SK-N-DZ (cell line): ENCODE measurements around the gene SLC37A2. TPM values are rescaled to one million over a fixed set of nuclear protein-coding genes. Genes with fewer than 3 reads are reported as not detected.
"Not testable (repeated sequence)": the region's sequence is repeated elsewhere in the genome, so short reads cannot be mapped to it uniquely, and the experiment has no call there.

ENCODE experiments used
- DNase-seq: peaks from one replicate; pipeline ENCODE4 v3.0.0-alpha.2; 2015; ENCODE audit warnings: low spot score
- polyA plus RNA-seq, 2 experiments: library from polyadenylated mRNA; depleted of rRNA; stranded (reverse); fragments of >200 nt; gene quantifications; 2 replicates each; pipeline ENCODE4 v1.2.3, GENCODE V29; 2014

The SLC37A2 gene
- 0.15 and 0.29 TPM in 2 replicates for polyA plus RNA-seq (2014; cell fraction: cytosol; rRNA removed)
- polyA plus RNA-seq (2014; cell fraction: nucleus; rRNA removed) = 1.1 TPM in 2 replicates

DNA sequence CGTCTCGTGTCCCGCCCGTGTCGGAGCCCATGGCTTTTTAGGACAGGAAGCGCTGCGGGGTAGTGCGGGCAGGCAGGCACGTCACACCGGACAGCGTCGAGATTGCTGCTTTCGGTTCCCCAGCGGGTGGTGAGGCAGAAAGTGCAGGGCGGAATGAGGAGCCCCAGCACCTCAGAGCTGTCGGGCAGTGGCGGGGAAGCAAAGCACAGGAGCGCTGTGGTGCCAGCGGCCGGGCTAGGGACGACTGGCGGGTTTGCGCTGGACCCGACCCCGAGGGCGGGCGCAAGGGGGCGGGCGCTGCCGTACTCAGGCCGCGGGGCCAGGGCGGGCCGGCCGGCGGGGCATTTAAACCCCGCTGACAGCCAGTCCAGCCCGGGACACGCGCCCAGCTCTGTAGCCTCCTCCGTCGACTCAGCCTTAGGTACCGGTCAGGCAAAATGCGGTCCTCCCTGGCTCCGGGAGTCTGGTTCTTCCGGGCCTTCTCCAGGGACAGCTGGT lies at the start of gene SLC37A2:
SLC37A2 (plus strand) TSS at position 375 of the 498 bp plus-strand sequence; CDS start at position 438, 63 bp downstream.
- peak; percentile 8 for DNase-seq

DNA sequence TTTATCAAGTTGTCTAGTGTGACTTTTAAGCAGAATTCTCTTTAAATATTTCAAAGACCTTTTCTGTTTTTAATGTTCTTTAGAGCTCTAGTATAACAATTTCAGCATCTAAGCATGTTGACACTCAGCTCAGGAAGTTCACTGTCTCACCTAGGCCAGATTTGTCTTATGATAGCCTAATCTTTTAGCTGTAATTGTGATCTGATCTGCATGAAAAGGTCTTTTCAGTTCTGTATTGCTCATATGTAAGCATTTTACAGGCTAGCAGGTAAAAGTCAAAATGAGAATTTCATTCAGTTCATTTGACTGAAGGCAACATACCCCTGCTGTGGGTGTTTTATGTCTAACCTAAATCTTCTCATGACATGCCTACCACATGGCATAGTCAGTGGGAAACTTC lies 46.7 kb upstream of the SLC37A2 start:
- no peak for DNase-seq

DNA sequence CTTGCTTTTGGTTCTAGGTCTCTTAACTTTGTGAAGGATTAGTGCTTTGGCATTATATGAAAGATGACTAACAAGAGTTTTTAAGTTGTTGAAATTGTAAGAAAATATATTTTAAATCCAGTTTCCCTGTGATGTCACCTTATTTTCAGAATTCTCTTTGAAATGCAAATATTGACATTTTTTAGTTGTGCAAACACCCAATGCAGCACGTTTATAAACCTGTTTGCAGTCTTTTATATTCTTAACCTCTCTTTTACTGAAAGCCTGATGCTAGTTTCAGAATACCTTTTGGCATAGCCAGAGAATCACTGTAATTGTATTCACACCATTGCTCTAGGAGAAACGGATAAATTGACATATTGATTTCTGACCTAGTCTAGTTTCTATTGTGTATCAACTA lies 42.8 kb upstream of the SLC37A2 start:
- DNase-seq = no peak

DNA sequence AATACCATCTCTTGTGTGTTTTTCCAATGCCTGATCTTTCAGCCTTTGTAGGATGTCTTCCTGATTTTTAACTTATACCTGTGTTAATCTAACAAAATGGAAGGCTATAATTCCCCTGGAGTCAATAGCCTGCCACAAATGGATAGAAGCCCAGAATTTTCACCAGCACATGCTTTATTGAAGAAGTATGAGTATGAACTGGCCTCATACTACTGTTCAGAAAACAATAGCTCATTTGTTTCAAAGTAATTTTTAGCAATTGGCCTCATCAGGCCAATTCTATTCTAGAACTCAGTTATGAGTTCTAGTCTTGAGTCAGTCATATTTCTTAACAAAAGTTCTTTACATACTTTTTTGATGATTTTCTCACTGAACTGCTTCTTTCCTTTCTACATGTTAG lies 40.6 kb upstream of the SLC37A2 start:
- no peak for DNase-seq

DNA sequence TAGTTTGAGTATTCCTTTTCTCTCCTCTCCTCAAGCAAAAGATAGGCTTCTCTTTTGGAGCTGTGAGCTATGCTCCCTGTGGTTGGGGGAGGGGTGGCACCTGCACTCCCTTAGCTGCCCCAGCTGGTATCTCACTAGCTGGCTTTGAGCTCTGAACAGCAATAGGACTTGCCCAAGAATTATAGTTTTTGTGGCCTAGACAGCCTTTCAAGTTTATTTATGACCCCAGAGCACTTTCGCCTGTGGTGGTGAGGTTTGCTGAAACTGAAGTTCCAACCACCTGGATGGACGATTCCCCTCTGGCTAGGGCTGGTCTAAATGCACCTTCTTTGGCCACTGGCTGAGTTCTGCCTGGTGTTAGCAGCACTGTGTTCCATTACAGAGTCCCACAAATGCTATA lies 37.1 kb upstream of the SLC37A2 start:
- DNase-seq = no peak

DNA sequence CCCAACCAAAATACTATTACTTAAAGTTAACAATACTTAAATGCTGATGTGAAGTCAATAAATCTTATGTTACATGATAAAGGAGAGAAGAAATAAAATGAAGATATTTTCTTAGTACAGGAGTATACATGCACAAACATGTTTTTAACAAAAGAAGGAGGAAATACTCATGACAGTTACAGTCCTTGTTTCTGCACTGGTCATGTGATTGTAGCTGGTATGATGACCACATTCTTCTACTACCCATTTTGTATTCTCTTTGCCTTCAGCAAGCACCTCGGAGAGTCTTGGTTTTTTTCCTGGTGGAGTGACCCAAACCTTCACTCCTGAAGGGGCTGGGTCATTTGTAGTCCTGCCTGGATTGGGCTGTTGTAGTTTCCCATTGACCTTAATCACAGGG lies 33.7 kb upstream of the SLC37A2 start:
- not testable (repeated sequence) for DNase-seq

DNA sequence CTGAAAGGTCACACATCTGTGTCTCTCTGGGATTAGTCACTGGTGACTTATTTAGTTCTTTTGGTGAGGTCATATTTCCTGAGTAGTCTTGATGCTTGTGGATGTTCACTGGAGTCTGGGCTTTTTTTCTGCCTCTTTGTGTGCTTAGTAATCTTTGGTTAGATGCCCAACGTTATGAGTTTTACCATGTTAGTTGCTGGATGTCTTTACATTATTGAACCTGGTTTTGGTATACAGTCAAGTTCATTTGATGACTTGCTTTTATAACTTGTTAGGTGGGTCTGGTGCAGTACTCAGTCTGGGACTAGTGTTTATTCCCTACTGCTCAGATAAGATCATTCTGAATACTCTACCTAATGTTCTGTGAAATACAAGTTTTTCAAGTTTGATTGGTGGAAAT lies 26.2 kb upstream of the SLC37A2 start:
- no peak for DNase-seq

DNA sequence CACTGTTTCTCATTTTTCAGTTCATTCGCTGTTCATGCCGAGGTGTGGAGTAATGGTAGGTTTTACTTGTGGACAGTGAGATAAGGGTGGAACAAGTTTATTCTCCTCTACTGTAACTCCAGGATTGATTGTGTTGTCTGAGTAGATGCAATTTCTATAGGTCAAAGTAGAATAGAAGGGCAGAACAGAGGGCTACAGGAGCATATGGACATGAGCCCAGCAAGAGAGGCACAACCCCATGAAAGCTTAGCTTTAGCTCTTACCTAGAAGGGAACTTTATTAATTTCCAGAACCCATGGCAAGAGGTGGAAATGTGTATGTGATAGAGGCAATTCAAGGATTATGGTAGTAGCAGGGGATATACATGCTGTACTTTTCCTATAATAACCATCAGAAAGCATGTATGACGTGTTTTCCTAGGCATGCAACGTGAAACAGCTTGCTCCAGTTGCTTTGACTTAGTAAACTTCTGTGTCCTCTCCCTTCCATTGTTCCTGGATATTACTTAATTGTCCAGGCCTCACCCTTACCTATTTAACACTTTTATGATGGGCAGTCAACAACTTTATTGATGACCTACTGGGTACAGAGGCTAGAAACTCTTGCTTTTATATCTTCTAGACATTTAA lies 13.8 kb upstream of the SLC37A2 start:
- no peak for DNase-seq

DNA sequence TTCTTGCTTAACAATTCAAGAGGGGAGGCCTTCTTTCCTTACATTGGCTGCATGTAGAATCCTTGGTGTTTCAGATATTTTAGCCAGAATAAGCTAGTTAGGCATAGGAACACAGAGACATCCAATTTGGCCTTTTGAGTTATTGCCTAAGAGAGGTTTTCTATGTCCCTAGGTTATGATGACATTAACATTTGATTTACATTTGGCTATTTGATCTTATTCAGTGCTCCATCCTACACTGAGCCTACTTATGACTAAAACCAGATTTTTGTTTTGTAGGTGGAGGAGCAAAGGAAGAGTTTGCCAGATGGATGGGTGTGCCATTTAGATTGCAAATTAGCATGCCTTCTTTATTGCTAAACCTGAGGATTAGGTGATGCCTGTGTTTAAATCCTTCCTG lies 11.1 kb upstream of the SLC37A2 start:
- DNase-seq = no peak

DNA sequence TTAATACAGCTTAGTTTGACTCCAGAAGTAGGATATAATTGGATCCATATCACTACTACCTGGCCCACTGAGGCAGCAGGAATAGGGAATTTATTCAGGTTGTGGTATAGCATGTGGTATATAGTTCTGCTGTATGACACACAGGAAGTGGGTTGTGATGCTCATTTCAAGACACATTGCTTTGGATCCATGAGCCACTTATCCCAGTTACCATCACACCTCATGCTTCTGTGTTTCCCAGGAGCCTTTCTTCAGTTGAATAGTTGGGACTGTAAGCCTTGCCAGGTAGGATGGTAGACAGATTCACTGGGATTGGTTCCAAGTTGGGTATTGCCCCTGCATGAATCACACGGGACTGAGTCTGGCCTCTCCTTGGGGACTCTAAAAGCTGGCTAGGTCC lies 9.9 kb upstream of the SLC37A2 start:
- DNase-seq = no peak

DNA sequence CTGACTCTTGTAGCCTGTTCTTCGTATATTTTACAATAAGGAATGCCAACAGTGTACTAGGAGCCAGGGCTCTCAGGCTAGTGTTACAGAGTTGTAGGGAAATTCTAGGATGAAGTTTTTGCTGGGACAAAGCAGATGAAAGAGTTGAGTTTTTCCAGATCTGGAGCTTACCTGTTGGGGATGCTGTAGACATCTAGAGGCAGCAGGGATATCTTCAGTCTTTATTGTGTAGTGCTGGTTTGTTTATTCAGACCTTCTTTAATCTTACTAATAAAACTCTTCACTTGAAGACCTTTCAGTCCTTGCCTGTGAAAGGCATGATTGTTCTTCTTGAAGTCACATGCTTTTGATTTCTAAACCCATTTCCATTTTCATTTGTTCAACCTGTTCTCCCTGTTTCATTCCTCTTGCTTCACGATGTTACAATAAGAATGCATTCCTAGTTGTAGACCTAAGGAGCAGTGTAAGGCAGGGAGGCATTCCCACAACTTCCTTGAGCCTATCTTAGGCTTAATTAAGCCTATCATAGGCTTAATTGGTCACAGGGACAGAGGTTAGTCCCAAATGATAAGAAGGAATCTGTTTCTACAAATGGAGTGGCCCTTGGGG lies 7.9 kb upstream of the SLC37A2 start:
- no peak for DNase-seq

DNA sequence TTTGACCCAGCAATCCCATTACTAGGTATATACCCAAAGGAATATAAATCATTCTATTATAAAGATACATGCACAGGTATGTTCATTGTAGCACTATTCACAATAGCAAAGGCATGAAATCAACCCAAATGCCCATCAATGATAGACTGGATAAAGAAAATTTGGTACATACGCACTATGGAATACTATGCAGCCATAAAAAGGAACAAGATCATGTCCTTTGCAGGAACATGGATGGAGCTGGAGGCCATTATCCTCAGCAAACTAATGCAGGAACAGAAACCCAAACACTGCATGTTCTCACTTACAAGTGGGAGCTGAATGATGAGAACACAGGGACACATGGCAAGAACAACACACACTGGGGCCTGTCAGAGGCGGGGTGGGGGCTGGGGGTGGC lies 7.0 kb upstream of the SLC37A2 start:
- DNase-seq = not testable (repeated sequence)

DNA sequence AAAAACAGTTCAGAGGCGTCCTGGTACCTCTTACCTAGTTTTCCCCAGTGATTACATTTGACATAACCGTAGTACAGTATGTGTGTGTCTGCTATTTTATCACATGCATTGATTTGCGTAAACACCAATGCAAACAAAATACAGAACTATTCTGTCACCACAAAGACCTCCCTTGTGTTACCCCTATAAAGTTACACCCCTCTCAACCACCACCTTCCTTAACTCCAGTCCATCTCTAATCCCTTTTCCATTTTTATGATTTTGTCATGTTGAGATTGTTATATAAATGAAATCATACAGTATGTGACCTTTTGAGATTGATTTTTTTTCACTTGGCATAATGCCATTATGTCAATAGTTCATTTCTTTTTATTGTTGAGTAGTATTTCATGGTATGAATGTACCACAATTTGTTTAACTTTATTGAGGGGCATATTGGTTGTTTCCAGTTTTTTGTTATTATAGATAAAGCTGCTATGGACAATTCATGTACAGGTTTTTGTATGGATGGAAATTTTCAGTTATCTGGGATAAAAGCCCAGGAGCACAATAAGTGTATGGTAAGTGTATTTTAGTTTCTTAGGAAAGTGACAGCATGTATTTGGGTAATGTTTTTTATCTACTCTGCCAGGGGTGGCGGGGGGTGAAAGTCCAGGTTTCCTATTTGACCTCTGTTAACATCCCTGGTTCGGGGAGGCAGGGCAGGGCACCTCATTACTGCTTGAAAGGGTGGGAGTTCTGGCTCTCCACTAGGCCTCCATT lies 6.0 kb upstream of the SLC37A2 start:
- no peak for DNase-seq

DNA sequence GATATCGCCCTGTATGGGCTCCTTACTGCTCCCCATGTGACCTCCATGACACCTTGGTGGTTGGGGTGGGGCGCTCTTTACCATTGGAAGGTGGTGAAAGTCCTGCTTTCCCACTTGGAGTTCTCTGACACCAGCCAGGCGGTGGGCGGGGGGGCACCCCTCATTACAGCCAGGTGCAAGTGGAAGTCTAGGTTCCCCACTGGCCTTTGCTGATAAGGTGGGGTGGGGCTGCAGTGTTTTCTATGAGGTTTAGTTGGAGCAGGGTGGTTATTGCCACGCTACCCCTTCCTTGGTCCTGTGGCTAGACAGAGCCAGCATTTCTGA lies 5.5 kb upstream of the SLC37A2 start:
- DNase-seq = no peak

DNA sequence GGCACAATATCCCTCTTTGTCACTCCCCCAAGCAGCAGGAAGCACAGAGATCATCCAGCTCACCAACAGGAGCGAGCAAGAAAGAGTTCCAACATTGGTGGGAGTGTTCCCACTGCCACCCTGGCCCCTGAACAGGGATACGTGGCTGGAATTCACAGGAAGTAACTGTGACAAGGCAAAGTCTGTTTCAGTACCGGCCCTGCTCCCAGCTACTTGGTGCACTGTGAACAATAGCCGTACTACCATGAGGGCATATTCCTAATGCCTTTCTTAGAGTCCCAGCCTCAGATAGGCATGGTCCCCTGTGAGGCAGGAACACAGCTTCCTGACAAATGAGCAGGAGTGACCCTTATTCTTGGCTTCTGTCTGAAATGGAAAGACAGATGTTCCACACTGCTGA lies 1.8 kb upstream of the SLC37A2 start:
- DNase-seq = no peak

DNA sequence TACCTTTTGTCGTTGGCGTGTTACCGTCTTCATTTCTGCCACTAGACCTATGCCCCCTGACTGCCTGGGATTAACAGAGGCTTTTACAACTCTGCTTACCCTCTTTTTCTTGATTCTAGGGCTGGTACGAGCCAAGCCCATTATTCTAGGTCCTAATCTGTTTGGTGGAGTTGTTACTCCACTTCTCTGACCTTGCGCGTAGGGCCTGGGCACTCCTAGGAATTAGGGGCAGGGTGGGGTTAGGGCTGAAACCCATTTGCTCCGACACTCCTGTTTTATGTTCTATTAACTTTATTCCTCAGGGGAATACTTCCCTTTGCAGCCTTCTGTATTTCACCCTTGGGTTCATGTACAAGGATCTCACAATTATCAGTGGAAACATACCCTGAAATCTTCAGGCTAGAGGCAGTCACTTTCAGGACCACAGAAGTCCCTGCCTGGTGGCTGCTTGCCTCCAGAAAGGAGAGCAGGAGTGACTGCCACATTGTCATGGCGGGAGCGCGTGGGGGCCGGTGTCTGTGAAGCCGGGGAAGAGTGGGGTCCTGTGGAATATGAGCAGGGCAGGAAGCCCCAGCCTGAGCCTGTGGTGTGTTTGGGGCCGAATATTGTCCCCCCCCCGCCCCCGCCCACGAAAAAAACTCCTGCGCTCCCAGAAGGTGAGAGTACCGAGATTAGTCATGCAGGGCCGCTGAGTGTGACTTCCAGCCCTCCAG lies 731 bp upstream of the SLC37A2 start:
- DNase-seq = no peak

DNA sequence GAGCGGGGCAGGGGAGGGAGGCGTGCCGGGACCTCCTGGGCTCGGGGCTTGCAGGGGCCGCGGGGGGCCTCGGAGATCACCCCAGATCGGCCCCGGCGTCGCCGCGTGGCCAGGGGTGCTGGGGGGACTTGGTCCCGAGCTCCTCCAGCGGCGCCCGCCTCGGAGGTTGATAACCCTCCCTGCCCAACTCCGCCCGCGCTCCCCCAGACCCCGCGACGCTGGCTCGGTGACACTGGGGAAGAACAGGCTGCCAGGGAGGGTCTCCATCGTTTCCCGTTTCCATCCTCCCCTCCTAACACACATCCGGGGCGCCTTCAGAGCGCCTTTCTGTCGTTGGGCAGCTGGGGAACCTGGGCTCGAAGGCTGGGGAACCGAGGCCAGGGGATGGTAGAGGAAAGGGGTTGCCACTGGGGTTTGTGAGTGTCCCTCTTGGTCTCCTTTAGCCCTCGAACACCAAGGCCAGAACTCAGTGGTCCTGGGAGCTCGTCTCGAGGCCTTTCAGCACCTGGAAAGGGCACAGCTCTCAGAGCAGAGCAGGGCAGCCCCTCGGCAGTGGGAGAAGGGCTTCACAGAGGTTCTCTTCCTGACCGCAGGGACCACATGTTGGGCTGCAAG lies 431 bp downstream of the SLC37A2 start:
- DNase-seq = no peak

DNA sequence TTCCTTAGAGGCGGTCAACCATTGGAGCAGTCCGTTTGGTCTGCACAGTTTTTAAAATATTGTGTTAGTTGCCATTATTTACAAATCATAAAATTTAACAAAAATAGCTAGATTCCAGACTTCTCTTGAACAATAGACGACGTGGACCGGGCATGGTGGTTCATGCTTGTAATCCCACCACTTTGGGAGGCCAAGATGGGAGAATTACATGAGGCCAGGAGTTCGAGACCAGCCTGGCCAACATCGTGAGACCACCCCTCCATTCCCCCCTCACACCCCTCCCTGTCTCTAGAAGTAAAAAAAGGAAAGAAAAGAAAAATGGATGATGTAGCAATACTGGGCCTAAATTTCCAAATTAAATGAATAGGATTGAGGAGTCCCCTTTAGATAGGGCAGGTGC lies 965 bp downstream of the SLC37A2 start:
- no peak for DNase-seq

DNA sequence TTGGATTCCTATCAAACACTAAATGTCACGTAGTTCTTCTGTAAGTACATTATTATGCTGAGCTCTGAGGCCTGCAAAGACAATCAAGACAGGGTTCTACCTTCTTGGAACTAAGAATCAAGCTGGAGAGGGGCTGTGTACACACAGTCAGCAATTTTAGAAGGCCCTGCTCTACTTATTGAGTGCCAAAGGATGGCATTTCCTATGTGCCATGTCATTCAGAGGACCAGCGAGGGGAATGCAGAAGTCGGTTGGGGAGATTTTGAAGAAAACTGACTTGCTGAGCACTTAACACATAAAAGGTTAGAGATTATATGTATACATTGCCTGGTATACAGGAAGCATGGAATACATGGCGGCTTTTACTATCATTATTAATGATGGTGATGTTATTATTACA lies 5.3 kb downstream of the SLC37A2 start:
- no peak for DNase-seq

DNA sequence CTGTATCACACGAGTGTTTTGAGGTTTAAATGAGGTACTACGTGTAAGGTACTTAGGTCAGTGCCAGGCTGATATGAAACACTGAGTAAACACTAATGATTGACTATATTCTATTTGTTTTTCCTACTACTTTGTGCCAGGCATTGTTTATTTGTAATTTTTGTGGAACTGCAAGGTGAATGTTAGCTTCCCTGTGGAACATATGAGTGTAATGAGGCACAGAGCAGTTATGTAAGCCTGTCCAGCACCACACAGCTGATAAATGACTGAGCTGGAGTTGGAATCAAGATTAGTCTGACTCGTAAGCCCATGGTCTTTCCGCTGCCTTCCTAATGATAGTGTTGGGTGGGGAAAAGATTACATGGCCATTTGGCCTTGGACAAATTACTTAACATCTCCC lies 5.9 kb downstream of the SLC37A2 start:
- no peak for DNase-seq

DNA sequence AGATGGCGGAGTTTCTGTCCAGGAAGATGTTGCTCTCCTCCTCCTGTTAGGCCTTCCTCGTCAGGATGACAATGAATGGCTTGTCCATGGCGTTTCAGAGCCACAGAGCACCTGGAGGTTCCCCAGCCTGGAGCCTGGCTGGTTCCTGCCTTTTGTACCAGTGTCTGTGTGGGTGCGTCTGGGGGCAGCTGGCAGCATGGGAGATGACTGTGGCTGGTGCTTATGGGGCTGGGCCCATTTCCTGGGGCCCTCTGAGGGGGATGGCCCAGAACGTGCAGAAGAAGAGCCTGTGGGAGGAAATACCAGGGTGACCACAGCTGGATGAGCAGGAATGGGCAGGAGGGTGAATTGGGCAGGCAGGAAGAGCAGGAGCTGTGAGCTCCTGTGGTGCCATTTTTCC lies 6.7 kb downstream of the SLC37A2 start:
- DNase-seq = no peak
